DMS 273 (cell line): ENCODE results near the gene GNB4.

Source experiments
- DNase-seq: peaks from one replicate; lab custom pipeline; 2025; ENCODE audit not compliant: unreplicated experiment; lab: John Stamatoyannopoulos, UW

Gene GNB4

DNA sequence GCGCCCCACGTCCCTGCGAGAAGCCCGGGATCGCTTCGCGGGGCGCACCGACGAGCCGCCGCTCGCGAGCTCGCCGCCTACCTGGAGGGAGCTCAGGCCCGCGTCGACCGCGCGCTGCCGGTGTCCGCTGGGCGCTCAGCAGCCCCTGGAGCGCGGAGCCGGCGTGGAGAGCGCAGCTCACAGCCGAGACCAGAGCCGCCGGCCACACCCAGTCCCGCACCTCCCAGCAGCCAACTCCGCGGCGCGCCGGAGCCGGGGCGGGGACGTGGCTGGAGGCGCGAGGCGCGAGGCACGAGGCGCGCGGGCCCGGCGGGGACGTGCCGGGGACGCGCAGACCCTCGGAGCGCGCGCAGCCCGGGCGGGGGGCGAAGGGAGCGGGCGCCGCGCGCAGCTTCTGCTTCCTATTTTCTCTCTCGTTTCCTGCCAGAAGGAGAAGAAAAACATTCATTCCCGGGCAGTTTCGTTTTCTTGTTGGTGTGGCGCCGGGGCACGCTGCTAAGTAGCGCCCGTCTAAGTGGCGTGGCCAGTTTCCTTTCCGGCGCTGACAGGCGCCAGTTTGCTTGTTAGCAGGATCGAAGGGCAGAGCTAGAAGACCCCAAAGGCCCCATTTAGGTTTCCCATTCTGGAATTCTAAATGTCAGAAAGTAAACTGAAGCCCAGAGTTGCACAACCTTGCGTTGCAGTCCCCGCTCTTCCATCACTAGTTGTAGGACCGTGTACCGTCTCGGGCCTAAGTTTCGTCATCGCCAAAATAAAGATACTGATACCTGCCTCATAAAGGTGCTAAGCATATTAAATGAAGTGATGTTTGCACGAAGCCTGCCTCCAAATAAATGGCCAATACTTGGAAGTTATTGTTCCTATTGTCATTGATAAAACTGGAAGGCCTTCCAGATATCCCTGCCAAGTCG lies at the start of gene GNB4:
Gene GNB4 (minus strand): TSS at position 206 of the 911 bp plus-strand sequence. CDS start 25,270 bp downstream, outside the sequence.
- peak; percentile 97 for DNase-seq

DNA sequence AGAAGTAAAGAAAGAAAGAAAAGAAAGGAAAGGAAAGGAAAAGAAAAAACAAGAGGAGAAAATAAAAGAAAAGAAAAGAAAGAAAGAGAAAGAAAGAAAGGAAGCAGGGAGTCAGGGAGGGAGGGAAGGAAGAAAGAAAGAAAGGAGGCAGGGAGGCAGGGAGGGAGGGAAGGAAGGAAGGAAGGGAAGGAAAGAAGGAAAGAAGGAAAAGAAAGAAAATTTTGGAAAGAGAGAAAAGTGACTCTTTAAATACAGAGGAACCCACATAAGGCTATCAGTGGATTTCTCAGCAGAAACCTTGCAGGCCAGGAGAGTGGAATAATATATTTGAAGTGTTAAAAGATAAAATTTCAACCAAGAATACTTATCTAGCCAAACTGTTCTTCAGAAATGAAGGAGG lies 44.2 kb upstream of the GNB4 start:
- DNase-seq, result no peak

DNA sequence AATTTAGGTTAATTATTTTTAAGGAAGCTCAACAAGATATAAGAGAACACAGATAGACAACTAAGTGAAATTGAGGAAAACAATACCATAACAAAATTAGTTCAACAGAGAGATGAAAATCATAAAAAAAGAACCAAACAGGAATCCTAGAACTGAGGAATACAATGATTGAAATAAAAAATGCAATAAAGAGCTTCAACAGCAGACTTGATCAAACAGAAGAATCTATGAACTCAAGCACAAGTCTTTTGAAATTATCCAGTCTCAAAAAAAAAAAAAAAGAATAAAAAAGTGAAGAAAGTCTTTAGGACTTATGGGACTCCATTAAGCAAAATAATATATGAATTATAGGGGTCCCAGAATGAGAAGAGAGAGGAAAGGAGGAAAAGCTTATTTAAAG lies 42.0 kb upstream of the GNB4 start:
- peak; percentile 6 for DNase-seq

DNA sequence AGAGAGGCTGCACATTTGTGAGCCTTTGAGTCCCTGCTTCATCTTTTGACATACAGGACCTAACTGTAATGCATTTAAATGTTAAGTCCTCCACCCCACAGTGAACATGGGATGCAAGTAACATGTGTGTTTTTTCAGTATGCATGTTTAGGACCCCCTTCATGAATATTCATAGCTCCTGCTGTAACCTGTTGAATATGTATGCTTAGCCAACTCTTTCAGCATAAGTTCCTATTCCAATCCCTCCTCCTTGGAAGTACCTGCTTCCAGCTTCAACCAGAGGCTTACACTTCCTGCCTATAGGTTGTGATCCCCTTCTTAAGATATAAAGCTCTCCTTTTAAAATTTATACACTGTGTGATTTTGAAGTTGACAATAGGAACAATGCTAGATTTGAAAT lies 36.9 kb upstream of the GNB4 start:
- DNase-seq, result no peak

DNA sequence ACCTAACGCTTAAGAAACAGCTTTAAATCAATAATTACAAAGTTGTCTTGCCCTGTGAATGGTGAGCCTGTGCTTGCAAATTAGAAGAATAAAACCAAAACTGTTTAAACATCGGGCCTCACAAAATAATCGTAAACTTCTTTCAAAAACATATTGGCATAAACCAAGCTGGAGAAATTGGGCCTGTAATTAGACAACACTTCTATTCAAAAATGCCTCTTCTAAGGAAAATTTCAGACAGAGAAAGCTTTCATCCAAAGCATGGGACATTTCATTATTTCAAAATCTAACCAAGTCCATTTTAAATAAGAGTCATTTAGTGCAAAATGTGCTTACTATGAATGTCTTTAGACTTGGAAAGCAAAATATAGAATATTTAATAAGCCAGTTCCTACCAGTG lies 35.5 kb upstream of the GNB4 start:
- DNase-seq, result no peak

DNA sequence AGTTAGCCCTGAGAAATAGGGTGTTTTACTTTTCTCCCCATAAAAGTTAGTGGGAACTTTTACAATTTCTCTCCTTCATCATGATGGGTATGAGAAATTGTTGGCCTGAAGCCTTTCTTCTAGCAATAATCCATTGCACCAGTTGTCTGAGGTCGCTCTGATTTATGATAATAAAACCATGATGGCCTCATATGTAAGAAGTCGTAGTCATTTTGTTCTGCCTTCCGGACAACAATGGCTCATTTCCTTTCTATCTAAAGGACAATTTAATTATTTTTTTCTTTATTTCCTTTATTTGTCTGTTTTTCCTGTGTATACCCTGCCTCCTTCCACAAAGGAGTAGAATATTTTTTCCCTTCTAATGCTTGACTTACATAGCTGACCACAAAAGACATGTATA lies 31.6 kb upstream of the GNB4 start:
- no peak for DNase-seq

DNA sequence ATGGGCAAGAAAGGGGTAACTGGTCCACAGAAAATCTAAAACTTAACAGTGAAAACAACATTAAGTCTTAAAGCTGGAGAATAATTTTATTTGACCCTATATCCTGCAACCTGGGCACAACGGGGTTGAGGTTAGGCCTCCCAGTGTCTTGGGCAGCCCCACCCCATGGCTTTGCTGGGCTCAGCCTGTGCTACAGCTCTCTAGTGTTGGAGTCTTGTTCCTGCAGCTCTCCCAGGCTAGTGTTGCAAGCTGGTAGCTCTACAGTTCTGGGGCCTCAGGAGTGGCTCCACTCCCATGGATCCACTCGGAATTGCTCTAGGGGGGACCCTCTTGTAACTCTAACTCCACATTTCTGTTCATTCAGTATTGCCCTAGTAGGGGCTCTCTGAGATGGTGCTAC lies 24.9 kb upstream of the GNB4 start:
- no peak for DNase-seq

DNA sequence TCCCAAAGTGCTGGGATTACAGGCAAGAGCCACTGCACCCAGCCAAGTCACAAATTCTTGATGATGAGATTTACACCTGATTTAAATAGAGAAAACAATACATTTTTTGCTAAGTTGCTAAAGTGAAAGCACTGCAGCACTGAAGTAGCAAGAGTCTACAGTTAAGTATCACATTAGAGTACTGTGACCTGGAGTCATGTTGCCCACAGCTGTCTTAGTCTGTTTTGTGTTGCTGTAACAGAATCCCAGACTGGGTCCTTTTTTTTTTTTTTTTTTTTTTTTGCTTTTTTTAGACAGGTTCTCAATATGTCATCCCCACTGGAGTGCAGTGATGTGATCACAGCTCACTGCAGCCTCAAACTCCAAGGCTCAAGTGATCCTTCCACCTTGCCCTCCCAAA lies 23.2 kb upstream of the GNB4 start:
- no peak for DNase-seq

DNA sequence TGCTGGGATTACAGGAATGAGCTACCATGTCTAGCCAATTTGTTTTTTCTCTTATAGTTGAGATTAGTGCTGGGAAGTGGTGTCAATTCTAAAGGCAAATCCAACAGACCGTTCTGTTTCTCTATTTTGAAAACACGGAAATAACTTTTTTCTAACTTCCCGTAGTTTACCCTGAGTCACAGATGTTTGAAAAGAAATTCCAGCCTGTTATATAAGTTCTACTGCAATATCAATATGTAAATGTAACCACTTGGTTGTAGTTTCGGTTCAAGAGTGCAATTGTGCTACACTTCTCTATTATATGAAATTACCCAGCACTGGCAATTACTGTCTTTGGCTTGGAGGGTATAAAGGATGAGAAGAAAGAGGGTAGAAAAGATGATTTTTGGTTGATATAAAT lies 22.3 kb upstream of the GNB4 start:
- no peak for DNase-seq

DNA sequence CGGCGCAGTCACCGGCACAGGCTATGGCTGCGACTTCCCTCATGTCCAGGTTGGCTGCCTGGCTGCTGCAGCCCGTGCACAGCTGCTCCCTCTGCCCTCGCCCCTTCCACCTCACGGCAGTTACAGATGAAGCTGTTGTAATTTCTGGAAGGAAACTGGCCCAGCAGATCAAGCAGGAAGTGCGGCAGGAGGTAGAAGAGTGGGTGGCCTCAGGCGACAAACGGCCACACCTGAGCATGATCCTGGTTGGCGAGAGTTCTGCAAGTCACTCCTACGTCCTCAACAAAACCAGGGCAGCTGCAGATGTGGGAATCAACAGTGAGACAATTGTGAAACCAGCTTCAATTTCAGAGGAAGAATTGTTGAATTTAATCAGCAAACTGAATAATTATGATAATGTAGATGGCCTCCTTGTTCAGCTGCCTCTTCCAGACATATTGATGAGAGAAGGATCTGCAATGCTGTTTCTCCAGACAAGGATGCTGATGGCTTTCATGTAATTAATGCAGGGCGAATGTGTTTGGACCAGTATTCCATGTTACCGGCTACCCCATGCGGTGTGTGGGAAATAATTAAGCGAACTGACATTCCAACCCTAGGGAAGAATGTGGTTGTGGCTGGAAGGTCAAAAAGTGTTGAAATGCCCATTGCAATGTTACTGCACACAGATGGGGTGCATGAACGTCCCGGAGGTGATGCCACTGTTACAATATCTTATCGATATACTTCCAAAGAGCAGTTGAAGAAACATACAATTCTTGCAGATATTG lies 13.2 kb upstream of the GNB4 start:
- no peak for DNase-seq

DNA sequence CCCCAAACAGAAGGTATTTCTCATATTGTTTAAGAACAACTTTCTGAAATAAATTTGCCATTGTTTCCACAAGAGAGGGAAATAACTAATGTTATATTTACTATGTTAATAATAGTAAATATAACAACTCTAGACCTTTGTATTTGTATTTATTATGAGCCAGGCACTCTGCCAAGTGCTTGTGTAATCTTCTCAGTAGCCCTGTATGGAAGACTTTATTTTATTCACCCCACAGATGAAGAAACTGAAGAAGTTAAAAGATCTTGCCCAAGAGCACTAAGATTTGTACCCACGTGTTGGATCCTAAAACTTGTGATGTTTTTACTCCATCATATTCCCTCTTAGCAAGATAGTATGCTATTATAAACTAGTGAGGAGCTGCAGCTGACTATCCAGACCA lies 12.0 kb upstream of the GNB4 start:
- no peak for DNase-seq

DNA sequence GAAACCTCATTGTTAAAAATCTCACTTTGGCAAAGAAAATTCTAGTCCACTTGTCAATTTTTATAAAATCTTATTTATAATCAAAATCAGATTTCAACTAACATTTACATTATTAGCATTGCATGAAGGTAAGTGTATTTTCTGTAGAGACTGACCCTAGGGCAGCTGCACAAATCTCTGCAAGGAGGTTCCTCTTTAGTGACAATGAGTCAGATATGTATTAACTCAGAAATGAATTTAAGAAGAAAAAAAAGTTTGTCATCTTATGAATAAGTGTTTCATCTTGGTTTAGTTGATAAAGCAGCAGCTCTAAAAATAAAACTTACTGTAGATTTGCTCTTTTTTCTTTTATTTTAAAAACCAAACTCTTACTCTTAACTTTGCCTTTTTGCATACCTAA lies 9.0 kb upstream of the GNB4 start:
- DNase-seq, result no peak

DNA sequence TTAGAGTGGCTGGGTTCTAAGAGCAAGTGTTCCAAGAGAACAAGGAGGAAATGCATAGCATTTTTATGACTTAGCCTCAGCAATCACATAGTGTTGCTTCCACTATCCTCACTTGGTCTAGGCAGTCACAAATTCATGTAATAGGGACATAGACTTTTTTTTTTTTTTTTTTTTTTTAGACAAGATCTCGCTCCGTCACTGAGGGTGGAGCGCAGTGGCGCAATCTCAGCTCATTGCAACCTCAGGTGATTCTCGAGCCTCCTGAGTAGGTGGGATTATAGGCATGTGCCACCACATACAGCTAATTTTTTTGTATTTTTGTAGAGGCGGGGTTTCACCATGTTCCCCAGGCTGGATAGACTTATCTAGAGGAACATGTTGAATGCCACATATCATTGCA lies 4.7 kb upstream of the GNB4 start:
- DNase-seq, result no peak

DNA sequence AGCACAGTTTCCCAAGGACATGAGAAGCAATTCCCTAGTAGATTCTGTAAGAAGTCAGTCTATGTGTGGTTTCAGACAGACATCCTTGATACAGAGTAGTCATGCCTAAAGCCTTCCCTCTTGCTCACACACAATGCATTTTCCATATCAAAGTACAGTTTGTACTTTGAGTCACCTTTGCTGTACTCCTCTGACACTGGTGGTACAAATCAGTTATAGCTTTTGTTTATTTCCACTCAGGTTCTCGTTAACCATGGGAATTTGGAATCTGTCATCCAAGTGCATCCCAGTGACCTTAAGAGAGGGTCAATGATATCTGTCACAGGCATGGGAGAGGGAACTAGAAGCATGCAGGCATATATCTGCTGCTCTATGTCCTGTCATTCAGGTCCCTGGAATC lies 3.6 kb upstream of the GNB4 start:
- no peak for DNase-seq

DNA sequence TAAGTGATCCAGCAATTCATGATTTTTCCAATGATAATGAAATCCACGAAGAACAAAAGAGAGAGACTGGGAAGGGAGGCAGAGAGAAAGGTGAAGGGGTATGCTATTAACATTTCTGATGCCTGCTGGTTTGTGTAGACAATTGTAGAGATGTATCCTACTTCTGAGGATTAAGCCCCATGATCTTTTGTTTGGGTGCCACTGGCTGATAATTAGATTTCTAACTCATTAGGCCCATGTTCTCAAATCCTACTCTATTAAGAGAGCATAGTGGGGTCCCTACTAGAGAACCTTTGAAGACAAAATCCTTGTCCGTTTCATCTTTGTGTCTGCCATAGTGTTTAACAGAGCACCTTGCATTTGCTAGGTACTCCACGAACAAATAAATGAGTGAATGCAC lies 2.7 kb upstream of the GNB4 start:
- no peak for DNase-seq

DNA sequence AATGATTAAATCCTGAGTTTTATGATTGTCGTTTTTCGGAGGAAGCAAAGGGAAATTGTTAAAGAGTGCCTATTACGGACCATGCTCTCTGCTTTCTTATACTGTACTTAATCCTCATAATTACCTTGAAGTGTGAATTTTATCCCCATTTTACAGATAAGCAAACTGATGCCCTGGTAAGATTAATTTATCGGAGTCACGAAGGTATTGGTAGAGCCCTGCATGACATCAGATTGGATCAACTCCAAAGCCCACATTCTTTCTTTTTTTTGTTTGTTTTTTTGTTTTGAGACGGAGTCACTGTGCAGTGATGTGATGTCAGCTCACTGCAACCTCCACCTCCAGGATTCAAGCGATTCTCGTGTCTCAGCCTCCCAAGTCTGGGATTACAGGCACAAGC lies 1.6 kb upstream of the GNB4 start:
- no peak for DNase-seq

DNA sequence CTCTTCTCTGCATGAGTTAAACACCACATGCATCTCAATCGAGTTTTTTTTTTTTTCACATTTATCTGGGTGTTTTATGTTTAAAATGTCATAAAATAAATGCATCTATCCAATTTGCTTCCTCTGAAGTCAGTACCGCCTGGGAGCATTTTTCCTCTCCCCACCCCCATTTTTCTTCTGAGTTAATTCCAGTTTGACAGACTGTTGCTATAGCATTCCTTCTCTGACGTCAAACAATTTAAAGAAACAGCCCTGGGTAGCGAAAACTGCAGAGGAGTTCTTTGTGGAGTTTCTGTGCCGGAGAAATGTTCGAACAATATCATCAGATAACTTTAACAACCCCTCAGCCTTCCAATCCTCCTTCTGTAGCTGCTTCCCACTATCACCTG lies 900 bp upstream of the GNB4 start:
- peak; percentile 49 for DNase-seq

DNA sequence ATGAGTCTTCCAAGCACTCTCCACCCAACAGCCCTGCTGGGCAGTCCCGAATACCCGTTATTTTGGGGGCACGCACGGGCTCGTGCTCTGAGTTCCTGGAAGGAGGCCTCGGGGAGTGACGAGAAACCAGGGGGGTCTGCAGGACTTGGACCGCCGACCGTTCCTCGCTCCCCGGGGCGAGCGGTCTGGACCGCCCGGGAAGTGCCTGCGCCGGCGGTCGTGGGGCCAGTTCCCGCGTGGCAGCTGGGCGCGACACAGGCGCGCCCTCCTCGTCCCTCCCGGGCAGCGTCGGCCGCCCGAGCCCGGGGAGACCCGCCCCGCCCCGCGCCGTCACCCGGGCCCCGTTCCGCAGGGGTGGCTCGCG lies 387 bp downstream of the GNB4 start:
- peak; percentile 71 for DNase-seq

DNA sequence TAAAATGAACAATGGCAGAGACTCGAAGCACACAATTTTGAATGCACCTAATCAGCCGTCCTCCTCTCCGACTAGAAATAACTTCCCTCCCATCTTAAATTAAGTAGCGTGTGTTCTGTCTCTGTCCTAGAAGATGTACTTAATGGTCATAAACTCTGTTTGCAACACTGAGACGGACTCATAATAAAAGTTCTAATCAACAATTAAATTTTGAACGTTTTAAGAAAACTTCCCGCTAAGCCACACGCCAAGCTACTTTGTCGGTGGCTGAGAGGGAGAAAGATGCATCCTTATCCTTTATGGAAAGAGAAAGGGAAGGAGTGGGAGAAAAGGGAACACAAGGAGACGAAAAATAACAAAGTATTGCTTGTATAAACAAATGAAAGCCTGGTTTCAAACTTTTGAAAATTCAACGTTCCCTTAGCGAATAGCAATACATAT lies 989 bp downstream of the GNB4 start:
- DNase-seq, result peak; percentile 69

DNA sequence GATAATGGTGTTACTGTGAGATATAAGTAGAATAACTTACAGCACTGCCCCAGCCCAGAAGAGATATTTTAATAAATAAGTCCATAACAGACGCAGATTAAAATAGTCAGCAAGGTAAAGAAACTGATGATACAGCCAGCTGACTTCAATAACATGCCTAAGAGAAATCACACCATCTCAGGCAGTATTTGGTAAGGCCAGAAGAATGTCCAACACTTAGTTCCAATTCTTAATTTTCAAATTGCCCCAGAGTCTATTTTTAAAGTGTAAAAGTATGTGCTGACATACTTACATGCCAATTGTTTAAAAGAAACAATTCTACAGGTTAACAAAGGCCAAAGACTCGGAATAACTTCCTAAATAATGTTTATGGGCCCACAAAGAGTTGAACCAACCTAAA lies 1.6 kb downstream of the GNB4 start:
- DNase-seq, result no peak

DNA sequence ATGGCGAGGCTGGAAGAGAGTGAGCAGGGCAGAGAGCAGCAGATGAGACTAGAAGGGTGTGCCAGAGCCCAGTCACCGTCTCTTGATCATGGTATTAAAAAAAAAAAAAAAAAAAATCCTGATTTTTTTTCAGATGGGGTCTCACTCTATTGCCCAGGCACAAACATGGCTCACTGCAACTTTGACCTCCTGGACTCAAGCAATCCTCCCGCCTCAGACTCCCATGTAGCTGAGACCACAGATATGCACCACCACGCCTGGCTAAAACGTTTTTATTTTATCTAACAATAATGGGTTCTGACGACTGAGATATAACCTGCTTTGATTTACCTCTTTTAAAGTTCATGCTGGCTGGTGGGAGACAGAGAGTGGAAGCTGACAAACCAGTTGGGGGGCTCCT lies 4.0 kb downstream of the GNB4 start:
- no peak for DNase-seq

DNA sequence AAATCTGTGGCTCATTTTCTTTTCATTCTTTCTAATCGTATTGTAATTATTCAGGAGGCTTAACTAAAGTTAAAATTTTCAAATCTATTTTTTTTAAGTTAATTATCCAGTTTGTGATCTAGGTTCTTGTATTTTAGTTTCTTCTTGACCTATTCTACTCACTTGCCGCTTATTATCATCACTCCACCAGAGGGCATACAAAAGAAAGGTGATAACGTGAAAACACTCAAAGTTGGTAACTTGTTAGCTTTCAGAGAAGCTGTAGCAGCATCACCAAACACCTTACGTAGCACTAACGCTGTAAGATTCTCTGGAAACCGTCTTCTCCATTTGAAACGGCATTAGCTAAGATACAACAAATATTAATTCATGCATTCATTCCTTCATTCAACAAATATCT lies 4.8 kb downstream of the GNB4 start:
- peak; percentile 52 for DNase-seq
